Ishikawa (cell line): ENCODE results near the gene TMEM164.

Experiments
- CEBPB ChIP-seq: IDR thresholded peaks from 2 replicates; pipeline ENCODE4 v1.6.1; 2012
- EGR1 ChIP-seq: IDR thresholded peaks from 2 replicates; pipeline ENCODE4 v1.6.1; 2012
- EP300 ChIP-seq: IDR thresholded peaks from 2 replicates; pipeline ENCODE4 v1.6.1; 2012; ENCODE audit warnings: borderline replicate concordance
- MAX ChIP-seq: IDR thresholded peaks from 2 replicates; pipeline ENCODE4 v1.6.1; 2012
- RAD21 ChIP-seq: IDR thresholded peaks from 2 replicates; pipeline ENCODE4 v1.6.1; 2012; ENCODE audit warnings: low read depth
- REST ChIP-seq: IDR thresholded peaks from 2 replicates; pipeline ENCODE4 v1.6.1; 2012; ENCODE audit warnings: low read depth, mild to moderate bottlenecking
- TAF1 ChIP-seq: IDR thresholded peaks from 2 replicates; pipeline ENCODE4 v1.6.1; 2012; ENCODE audit warnings: low read depth, mild to moderate bottlenecking
- TCF12 ChIP-seq: IDR thresholded peaks from 2 replicates; pipeline ENCODE4 v1.6.1; 2012; ENCODE audit warnings: low read depth
- TEAD4 ChIP-seq: IDR thresholded peaks from 2 replicates; pipeline ENCODE4 v1.6.1; 2012
- USF1 ChIP-seq: IDR thresholded peaks from 2 replicates; pipeline ENCODE4 v1.6.1; 2012
- ZBTB7A ChIP-seq: IDR thresholded peaks from 2 replicates; pipeline ENCODE4 v1.6.1; 2012; ENCODE audit warnings: low read depth

- no peak for TF ChIP-seq EP300
- no peak for TF ChIP-seq ZBTB7A
- TF ChIP-seq TEAD4, result no peak
- no peak for TF ChIP-seq MAX
- TF ChIP-seq RAD21, result no peak
- no peak for TF ChIP-seq USF1
- TF ChIP-seq CEBPB, result no peak
- no peak for TF ChIP-seq TCF12
- TF ChIP-seq EGR1, result no peak
- no peak for TF ChIP-seq TAF1
- no peak for TF ChIP-seq REST
Measured at GRCh38 chrX:110108381-110108821, 105.5 kb downstream of the TMEM164 start.
